Measurements from ENCODE around the gene SNAP23. TPM values are rescaled to one million over a fixed set of nuclear protein-coding genes. Genes with fewer than 3 reads are reported as not detected.
A peak's percentile ranks its signal among the peaks of the same experiment; 100 is the strongest.

Gene SNAP23
- total RNA-seq, 1 experiment from 2014 or later = 63.2 TPM

DNA sequence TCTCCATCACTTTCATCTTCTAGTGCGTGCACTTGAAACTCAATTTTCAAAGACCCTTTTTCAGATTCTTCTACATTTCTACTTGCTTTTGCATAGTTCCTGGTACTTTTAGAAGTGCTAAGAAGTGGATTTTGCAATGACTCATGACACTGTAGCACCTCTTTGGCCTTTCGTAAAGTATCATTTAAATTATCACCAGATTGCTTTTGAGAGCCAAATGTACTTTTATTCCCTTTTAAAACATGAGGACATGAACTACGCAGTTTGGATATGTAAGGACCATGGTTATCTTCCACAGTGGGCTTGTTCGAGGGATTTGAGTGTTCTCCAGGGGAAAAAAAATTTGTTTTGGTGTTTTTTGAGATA is 45.0 kb upstream of the SNAP23 start:
- no peaks in the 10 kb centered on the region for H3K4me1 ChIP-seq (ENCODE audit: insufficient read depth, low read length)
- H2BK5ac ChIP-seq (ENCODE audit: insufficient read length, low read length) = no peak overlapping the region
- H4K8ac ChIP-seq (replicated peaks; ENCODE audit: insufficient read length, low read depth, low read length) = no peak overlapping the region
- WGBS (ENCODE audit: extremely low coverage, insufficient read length, low lambda C conversion rate) = no CpG with 5 or more reads among the region's 4 CpGs
- Mint-ChIP-seq H3K27me3 (ENCODE audit: low read depth) (no peaks in the 10 kb centered on the region), H3K4me1 (no peaks in the 10 kb centered on the region), H3K36me3 (ENCODE audit: insufficient read depth in 1 of 3, low read depth in 3 of 3) (peaks cover 5 to 49% (median 27%) of the 10 kb centered on the region in 3 experiments; a peak in 6 of 7 replicates), H3K27ac (peak overlapping the region in 1 of 3 experiments; percentile 28; a peak in 2 of 7 replicates), H3K9me3 (no peaks in the 10 kb centered on the region), H3K4me3 (no peak overlapping the region)
- H2BK15ac ChIP-seq (ENCODE audit: low read depth, low read length) = no peak overlapping the region
- no peak overlapping the region for H4K91ac ChIP-seq (ENCODE audit: insufficient read length, low read depth, low read length)
- no peak overlapping the region for H3K4ac ChIP-seq (ENCODE audit: low read depth, low read length)
- no peak overlapping the region for H4K5ac ChIP-seq (ENCODE audit: insufficient read length, low read depth, low read length)
- no peaks in the 10 kb centered on the region for H4K20me1 ChIP-seq (ENCODE audit: control insufficient read depth, insufficient read depth, insufficient read length)
- no peaks in the 10 kb centered on the region for H3K23me2 ChIP-seq (ENCODE audit: insufficient read length, low read depth, low read length, poor library complexity, severe bottlenecking)
- no peak overlapping the region for H3K9ac ChIP-seq (ENCODE audit: extremely low read depth, insufficient read length, low read length)
- H3K4me2 ChIP-seq (ENCODE audit: insufficient read depth, insufficient read length, low read length) = no peak overlapping the region
- no peak overlapping the region for H2AK5ac ChIP-seq (ENCODE audit: insufficient read length, low read length)
- H2BK20ac ChIP-seq (ENCODE audit: low read depth, low read length, poor library complexity, severe bottlenecking) = no peak overlapping the region
- no peak overlapping the region for H2BK12ac ChIP-seq (ENCODE audit: insufficient read length, low read depth, low read length)
- TF ChIP-seq, protein P1, sequence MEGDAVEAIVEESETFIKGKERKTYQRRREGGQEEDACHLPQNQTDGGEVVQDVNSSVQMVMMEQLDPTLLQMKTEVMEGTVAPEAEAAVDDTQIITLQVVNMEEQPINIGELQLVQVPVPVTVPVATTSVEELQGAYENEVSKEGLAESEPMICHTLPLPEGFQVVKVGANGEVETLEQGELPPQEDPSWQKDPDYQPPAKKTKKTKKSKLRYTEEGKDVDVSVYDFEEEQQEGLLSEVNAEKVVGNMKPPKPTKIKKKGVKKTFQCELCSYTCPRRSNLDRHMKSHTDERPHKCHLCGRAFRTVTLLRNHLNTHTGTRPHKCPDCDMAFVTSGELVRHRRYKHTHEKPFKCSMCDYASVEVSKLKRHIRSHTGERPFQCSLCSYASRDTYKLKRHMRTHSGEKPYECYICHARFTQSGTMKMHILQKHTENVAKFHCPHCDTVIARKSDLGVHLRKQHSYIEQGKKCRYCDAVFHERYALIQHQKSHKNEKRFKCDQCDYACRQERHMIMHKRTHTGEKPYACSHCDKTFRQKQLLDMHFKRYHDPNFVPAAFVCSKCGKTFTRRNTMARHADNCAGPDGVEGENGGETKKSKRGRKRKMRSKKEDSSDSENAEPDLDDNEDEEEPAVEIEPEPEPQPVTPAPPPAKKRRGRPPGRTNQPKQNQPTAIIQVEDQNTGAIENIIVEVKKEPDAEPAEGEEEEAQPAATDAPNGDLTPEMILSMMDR (conservative IDR thresholded peaks at IDR 0.05) = no peak
- no peaks in the 10 kb centered on the region for H3K79me1 ChIP-seq (ENCODE audit: insufficient read depth, low read depth, low read length, poor library complexity, severe bottlenecking)
- no peaks in the 10 kb centered on the region for H3K79me2 ChIP-seq (ENCODE audit: insufficient read depth, low read length)
- no peak for DNase-seq
- no peaks in the 10 kb centered on the region for H3K9me3 ChIP-seq (ENCODE audit: control insufficient read depth, low read depth, low read length)
- no peak overlapping the region for H3K27ac ChIP-seq (ENCODE audit: insufficient read length, low read depth, low read length)
- H2AFZ ChIP-seq (ENCODE audit: low read length) = no peak overlapping the region
- no peak overlapping the region for H3K14ac ChIP-seq (ENCODE audit: insufficient read depth, low read length)
- no peak overlapping the region for H3T11ph ChIP-seq (ENCODE audit: low read length)
- H3K23ac ChIP-seq (ENCODE audit: insufficient read length, low read depth, low read length) = no peak overlapping the region
- no peak overlapping the region for H3K56ac ChIP-seq (ENCODE audit: insufficient read length, low read depth, low read length)
- H3K18ac ChIP-seq (ENCODE audit: insufficient read length, low read depth, low read length) = no peak overlapping the region
- H2BK120ac ChIP-seq (ENCODE audit: low read depth, low read length, poor library complexity, severe bottlenecking) = no peak overlapping the region
- no peaks in the 10 kb centered on the region for H3K27me3 ChIP-seq (ENCODE audit: insufficient read depth, low read length)
